Heart left ventricle (tissue), 13 donors: Measurements from ENCODE around the gene WFDC8.

ENCODE experiments used
- CTCF ChIP-seq, 12 donors: fragments of 200-600 bp; sonication (generic) in 4 of 12; IDR thresholded peaks; one replicate each; pipeline versions ENCODE4 v1.5.0 to v1.8.0; 2018 to 2022; ENCODE audit warnings: antibody characterized with exemption in 12 of 12, mild to moderate bottlenecking in 5 of 12
- POLR2A ChIP-seq, 2 donors: fragments of 450-650 bp; IDR thresholded peaks; one replicate each; pipeline ENCODE4 v1.6.1; 2017; ENCODE audit warnings: antibody characterized with exemption in 2 of 2, mild to moderate bottlenecking in 2 of 2, moderate library complexity in 2 of 2
- donor health status: ischemic (EF 13 %, LVEDD 7.1; RV severe dilation, severe dysfunction).
- donor health status: DM: no; HTN: yes; CAD: no.
- donor health status: DM: no; HTN: no; CAD: no.
- donor health status: ischemic (EF 25% LVEDD 6.9; RV normal size, moderate dysfunction).
- donor health status: ischemic (EF 25% LVEDD 5.7; RV mildly dilated, moderate dysfunction).
- donor health status: ischemic (EF 35%, LVEDD 5.7; RV mildly dilated, moderate dysfunction).
- donor health status: nonischemic (EF 11% LVEDD 7.7; RV severe dilation, severe dysfunction).
- donor health status: DM: yes; HTN: yes; CAD: no.
- donor health status: PGD.
- donor health status: ischemic (EF 29% LVEDD 5.4; RV normal size, mild dysfunction).
- donor health status: nonischemic (EF 23%, LVEDD 6.1; RV moderate dilation, normal function).

- TF ChIP-seq CTCF (IDR thresholded peaks at IDR 0.05) (no peak), POLR2A (IDR thresholded peaks at IDR 0.05) (no peak)
Observed at GRCh38 chr20:45621593-45621992, 42.5 kb upstream of the WFDC8 start.
